NT2/D1 (cell line): ENCODE data around the gene CTSH.

ENCODE experiments used
- YY1 ChIP-seq: IDR thresholded peaks from 2 replicates; pipeline ENCODE4 v1.6.1; 2011; ENCODE audit not compliant: insufficient read length, insufficient read depth
- ZNF274 ChIP-seq: IDR thresholded peaks from 2 replicates; pipeline ENCODE4 v1.6.1; 2011; ENCODE audit warnings: mild to moderate bottlenecking, low read depth, low read length

GRCh38 chr15:78990278-78990677, 45.4 kb upstream of the CTSH start:
- TF ChIP-seq ZNF274 (no peak), YY1 (no peak)
